ENCODE data around the gene BACH1. TPM values are rescaled to one million over a fixed set of nuclear protein-coding genes. Genes with fewer than 3 reads are reported as not detected.

Gene BACH1
- total and polyA plus RNA-seq, 10 donors, result 6.7 to 131 (median 89.5) TPM

DNA sequence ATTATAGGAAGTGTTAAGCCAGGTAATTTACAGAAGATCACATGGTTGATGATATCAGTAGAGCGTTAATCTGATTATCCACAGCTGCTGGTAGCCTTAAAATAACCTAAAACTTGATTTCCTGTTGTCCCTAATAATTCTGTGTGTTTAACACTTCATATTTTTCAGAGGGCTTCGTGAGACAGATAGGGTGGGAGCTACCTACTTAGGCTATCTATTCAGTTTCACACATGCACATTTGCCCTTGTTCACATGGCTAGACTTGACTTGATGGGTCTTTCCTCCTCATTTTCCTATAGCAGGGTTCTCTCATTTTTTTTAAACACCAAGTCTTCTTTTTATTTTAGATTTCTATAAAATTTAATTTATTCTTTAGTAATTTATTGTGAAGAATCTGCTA, 11.0 kb downstream of the BACH1 start:
- H3K27me3 ChIP-seq (replicated peaks in 1 of 7), result no peaks in the 10 kb centered on the region
- TF ChIP-seq POLR2A (IDR thresholded peaks at IDR 0.05), result no peak
- TF ChIP-seq, protein P1, sequence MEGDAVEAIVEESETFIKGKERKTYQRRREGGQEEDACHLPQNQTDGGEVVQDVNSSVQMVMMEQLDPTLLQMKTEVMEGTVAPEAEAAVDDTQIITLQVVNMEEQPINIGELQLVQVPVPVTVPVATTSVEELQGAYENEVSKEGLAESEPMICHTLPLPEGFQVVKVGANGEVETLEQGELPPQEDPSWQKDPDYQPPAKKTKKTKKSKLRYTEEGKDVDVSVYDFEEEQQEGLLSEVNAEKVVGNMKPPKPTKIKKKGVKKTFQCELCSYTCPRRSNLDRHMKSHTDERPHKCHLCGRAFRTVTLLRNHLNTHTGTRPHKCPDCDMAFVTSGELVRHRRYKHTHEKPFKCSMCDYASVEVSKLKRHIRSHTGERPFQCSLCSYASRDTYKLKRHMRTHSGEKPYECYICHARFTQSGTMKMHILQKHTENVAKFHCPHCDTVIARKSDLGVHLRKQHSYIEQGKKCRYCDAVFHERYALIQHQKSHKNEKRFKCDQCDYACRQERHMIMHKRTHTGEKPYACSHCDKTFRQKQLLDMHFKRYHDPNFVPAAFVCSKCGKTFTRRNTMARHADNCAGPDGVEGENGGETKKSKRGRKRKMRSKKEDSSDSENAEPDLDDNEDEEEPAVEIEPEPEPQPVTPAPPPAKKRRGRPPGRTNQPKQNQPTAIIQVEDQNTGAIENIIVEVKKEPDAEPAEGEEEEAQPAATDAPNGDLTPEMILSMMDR (IDR thresholded peaks at IDR 0.05 in 8 of 11, conservative IDR thresholded peaks at IDR 0.05 in 3 of 11), result no peak
- no peak for TF ChIP-seq POLR2AphosphoS5 (IDR thresholded peaks at IDR 0.05)

DNA sequence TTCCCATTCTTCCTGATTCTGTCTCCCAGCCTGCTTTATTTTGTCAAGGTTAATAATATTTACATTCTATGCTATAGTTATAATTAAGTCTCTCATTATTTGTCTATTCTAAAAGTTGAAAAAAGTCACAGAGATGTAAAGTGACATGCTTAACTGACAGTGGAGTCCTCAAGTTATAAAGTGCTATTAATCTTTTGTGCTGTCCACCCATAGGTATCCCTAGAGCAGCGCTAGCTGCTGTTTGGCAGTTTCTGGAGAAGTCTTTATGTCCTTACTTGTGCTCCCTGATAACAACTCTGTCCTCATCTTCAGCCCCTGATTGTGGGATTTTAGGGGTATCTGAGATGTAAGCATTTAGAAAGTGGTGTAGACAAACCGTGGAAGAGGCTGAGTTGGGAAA, 13.1 kb downstream of the BACH1 start:
- H3K9me3 ChIP-seq, result no peaks in the 10 kb centered on the region
- peaks cover 15 to 99% (median 60%) of the 10 kb centered on the region in 6 donors for H3K4me1 ChIP-seq
- WGBS, 5 donors, result 88 to 100% (median 95%) methylated on average over 2 of the region's 2 CpGs
- no peak overlapping the region for H3K4me3 ChIP-seq
- no peak for DNase-seq
- no peak for TF ChIP-seq POLR2AphosphoS5 (IDR thresholded peaks at IDR 0.05)
- TF ChIP-seq, protein P1 (IDR thresholded peaks at IDR 0.05 in 8 of 11, conservative IDR thresholded peaks at IDR 0.05 in 3 of 11), result no peak
- TF ChIP-seq POLR2A (IDR thresholded peaks at IDR 0.05), result no peak
- H3K27me3 ChIP-seq (replicated peaks in 1 of 7), result no peaks in the 10 kb centered on the region
- no peak overlapping the region for H3K27ac ChIP-seq
- intact Hi-C loops (cut with DNase I; ENCODE audit: low total_unique reads), result no loop called here
- peaks cover 0 to 5% (median 0%) of the 10 kb centered on the region in 6 donors for H3K36me3 ChIP-seq

More for the DNA sequence above, 11.0 kb downstream of the BACH1 start:
- H3K9me3 ChIP-seq, result no peaks in the 10 kb centered on the region
- 72 to 80% (median 77%) methylated on average over 2 of the region's 2 CpGs for WGBS, 5 donors
- peaks cover 28 to 99% (median 63%) of the 10 kb centered on the region in 6 donors for H3K4me1 ChIP-seq
- no peak overlapping the region for H3K4me3 ChIP-seq
- intact Hi-C loops (cut with DNase I; ENCODE audit: low total_unique reads), result no loop called here
- H3K36me3 ChIP-seq, result peaks cover 0 to 5% (median 0%) of the 10 kb centered on the region in 6 donors
- no peak for DNase-seq
- H3K27ac ChIP-seq, result no peak overlapping the region

- Histone ChIP-seq H3K9me3 (no peaks in the 10 kb centered on the region), H3K36me3 (peaks cover 0 to 5% (median 0%) of the 10 kb centered on the region in 6 donors), H3K27ac (no peak overlapping the region), H3K4me1 (peaks cover 5 to 99% (median 59%) of the 10 kb centered on the region in 6 donors), H3K27me3 (replicated peaks in 1 of 7) (no peaks in the 10 kb centered on the region), H3K4me3 (no peak overlapping the region)
- intact Hi-C loops (cut with DNase I; ENCODE audit: low total_unique reads), result no loop called here
- WGBS, 5 donors, result 81 to 97% (median 92%) methylated on average over 7 of the region's 7 CpGs
- TF ChIP-seq, protein P1 (IDR thresholded peaks at IDR 0.05 in 8 of 11, conservative IDR thresholded peaks at IDR 0.05 in 3 of 11), result no peak
- no peak for TF ChIP-seq POLR2A (IDR thresholded peaks at IDR 0.05)
- peak in 1 of 3 donors; percentile 4 for TF ChIP-seq POLR2AphosphoS5 (IDR thresholded peaks at IDR 0.05)
- DNase-seq, result no peak
Measured at GRCh38 chr21:29312981-29313380, 14.3 kb downstream of the BACH1 start.

- no peaks in the 10 kb centered on the region for H3K9me3 ChIP-seq
- TF ChIP-seq, protein P1 (IDR thresholded peaks at IDR 0.05 in 8 of 11, conservative IDR thresholded peaks at IDR 0.05 in 3 of 11), result no peak
- TF ChIP-seq POLR2AphosphoS5 (IDR thresholded peaks at IDR 0.05) (no peak), POLR2A (IDR thresholded peaks at IDR 0.05) (no peak)
- peaks cover 0 to 99% (median 59%) of the 10 kb centered on the region in 6 donors for H3K4me1 ChIP-seq
- intact Hi-C loops (cut with DNase I; ENCODE audit: low total_unique reads), result no loop called here
- H3K4me3 ChIP-seq, result no peak overlapping the region
- H3K27me3 ChIP-seq (replicated peaks in 1 of 7), result no peaks in the 10 kb centered on the region
- 94 to 98% (median 97%) methylated on average over 2 of the region's 2 CpGs for WGBS, 5 donors
- H3K36me3 ChIP-seq, result peaks cover 0 to 5% (median 0%) of the 10 kb centered on the region in 6 donors
- DNase-seq, result no peak
- no peak overlapping the region for H3K27ac ChIP-seq
Measured at GRCh38 chr21:29313662-29314408, 15.1 kb downstream of the BACH1 start.
